Activated T-cell treated with anti-CD3 and anti-CD28 coated beads, Interleukin-2, amount 50 U/mL, for 4 hours (primary cell): ENCODE data around the gene MEN1. TPM values are rescaled to one million over a fixed set of nuclear protein-coding genes. Genes with fewer than 3 reads are reported as not detected.
"Not testable (repeated sequence)": the region's sequence is repeated elsewhere in the genome, so short reads cannot be mapped to it uniquely, and the experiment has no call there.

Source experiments
- ATAC-seq, 2 donors: fragments of 200-7000 bp; cut with Tn5 transposase; one replicate each; pipeline ENCODE4 v1.10.0; 2021
- DNase-seq: peaks from one replicate; pipeline ENCODE4 v3.0.0-alpha.2; 2020
- H3K27me3 Mint-ChIP-seq: one replicate; pipeline ENCODE4 v1.8.0; 2021; ENCODE audit warnings: low read depth, mixed read lengths
- H3K36me3 Mint-ChIP-seq: one replicate; pipeline ENCODE4 v1.8.0; 2022; ENCODE audit warnings: mixed read lengths; ENCODE audit not compliant: insufficient read depth
- H3K4me1 Mint-ChIP-seq: one replicate; pipeline ENCODE4 v1.8.0; 2021; ENCODE audit warnings: low read depth, mixed read lengths
- H3K4me3 Mint-ChIP-seq: one replicate; pipeline ENCODE4 v1.8.0; 2021; ENCODE audit warnings: mild to moderate bottlenecking, moderate library complexity, mixed read lengths
- H3K9me3 Mint-ChIP-seq: one replicate; pipeline ENCODE4 v1.8.0; 2021; ENCODE audit warnings: mixed read lengths
- total RNA-seq, 3 donors: library from RNA; stranded (reverse); gene quantifications; one replicate each; pipeline ENCODE4 v1.2.1, GENCODE V29; 2021

Gene MEN1
- total RNA-seq, 3 donors from 2014 or later, result 50.7 to 61.2 (median 53.6) TPM

DNA sequence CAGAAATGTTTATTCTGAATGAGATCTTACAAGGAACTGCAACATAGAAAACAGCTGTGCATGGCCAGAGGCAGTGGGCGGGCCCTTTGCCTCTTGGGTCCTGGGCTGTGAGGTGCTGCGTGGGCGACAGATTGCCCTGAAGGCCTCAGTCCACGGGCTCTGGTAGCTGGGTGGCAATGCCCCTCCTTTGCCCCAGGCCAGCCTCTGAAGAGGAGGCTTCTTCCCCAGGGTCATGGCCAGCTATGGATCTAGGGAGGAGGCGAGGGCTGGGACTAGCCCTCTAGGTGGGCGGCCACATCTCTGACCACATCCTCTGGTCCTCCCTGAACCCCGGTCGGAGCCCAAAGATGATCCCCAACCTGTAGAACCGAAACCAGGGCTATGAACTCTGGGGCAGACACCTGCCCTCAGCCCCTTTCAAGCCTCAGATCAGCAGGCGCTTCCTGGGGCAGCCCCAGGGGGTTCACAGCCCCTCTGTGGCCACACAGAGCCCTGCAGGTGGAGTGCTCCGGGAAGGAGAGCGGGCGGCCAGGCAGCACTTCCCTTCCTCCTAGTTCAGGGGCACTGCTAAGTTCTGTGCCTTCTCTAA, 40.7 kb upstream of the MEN1 start:
- Mint-ChIP-seq H3K9me3 (no peaks in the 10 kb centered on the region), H3K4me1 (peaks cover 84% of the 10 kb centered on the region), H3K4me3 (peak overlapping the region; percentile 33)

DNA sequence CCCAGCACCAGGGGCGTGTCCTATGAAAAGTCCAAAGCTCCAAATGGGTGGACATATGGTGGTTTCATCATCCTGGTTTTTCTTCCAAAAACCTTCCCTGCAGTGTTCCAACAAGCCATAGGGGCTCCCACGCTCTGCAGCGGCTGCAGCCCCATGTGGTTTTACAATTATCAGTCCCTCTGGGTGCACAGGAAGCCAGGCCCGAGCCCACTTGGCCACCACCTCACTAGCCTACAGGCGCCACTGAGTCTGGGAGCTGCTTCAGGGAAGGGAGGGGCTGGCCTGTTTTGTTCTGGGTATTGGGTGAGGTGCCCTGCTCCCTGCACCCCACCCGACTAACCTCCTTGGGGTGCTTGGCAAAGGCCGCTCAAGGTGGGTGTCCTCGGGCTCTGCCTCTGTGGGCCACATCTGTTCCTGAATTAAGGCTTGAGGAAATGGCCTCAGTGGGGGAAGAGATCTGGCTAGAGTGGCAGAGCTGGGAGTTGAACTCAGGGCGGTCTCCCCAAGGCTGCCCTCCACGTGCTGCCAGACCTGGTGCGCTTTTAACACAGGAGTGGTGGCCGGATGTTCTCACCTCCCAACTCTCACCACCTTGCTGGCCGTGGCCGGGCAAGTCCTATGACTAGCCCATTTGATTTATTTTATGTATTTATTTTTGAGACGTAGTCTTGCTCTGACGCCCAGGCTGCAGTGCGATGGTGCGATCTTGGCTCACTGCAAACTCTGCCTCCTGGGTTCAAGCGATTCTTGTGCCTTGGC, 39.4 kb upstream of the MEN1 start:
- no peaks in the 10 kb centered on the region for H3K9me3 Mint-ChIP-seq
- H3K4me1 Mint-ChIP-seq, result peaks cover 76% of the 10 kb centered on the region
- no peak for ATAC-seq
- no peak for DNase-seq
- no peaks in the 10 kb centered on the region for H3K27me3 Mint-ChIP-seq
- H3K36me3 Mint-ChIP-seq, result peaks cover 4% of the 10 kb centered on the region
- no peak overlapping the region for H3K4me3 Mint-ChIP-seq

More for the DNA sequence above, 40.7 kb upstream of the MEN1 start:
- peak; percentile 45 for DNase-seq
- peak; percentile 52 to 65 for ATAC-seq
- Mint-ChIP-seq H3K36me3 (peaks cover 12% of the 10 kb centered on the region), H3K27me3 (no peaks in the 10 kb centered on the region)

DNA sequence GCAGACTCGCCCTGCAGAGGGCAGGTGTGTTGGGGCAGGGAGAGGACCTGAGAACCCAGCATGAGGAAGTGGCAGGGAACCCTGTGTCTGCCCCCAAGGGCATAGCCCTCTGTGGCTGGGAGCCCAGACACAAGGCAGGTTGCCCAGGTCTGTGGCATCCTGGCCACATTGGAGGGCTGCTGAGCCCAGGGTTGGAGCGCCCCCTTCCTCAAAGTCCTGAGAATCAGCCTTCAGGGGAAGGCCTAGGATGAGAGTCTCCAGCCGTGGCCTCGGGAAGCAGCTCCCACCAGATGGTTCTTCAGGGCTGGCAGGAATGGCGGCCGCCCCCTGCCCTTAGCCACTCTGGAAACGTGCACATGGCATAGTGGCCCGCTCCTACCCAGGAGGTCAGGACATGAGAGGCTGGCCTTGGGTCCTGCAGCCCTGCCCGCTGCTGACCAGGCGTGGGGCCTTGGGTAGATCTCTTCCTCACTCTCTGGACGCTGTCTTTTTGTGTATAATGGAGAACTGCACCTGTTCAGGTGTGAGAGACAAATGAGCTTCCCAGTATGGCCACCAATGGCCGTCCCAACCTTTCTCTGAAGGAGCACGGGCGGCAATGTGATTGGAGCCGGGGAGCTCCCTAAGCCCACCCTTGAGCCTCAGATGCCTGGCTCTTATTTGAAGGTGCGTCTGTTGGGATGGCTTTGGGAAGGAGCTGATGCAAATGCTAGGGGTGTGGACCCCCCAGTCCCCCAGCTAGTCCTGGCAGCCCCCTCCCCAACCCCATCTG, 38.7 kb upstream of the MEN1 start:
- Mint-ChIP-seq H3K9me3 (no peaks in the 10 kb centered on the region), H3K4me3 (no peak overlapping the region), H3K27me3 (no peaks in the 10 kb centered on the region), H3K4me1 (peaks cover 69% of the 10 kb centered on the region), H3K36me3 (no peaks in the 10 kb centered on the region)
- ATAC-seq, result no peak
- no peak for DNase-seq

DNA sequence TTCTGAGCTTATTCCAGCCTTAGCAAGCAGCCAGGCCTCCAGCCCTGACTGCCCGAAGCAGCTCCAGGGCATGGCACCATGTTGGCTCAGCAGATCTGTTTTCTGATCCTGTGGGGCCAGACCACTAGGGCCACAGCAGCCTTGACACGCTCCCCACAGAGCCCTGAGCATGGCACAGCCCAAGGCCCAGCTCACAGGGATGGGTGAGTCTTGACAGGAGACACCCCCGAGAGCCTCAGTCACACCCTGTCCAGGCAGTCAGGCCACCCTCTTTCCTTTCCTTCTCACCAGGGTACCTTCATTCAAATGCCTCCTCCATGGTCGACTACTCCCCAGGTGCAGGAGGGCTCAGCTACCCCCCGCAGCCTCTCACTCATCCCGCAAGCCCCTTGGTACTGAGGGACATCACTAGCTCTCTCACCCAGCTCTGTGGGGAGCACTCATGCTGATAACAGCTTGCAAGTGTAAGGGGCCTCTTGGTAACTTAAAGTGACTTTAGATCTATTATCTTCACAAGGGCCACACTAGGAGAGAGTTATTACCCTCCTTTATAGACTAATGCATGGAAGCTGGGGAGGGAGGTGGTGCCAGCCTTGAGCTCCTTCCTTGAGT, 38.0 kb upstream of the MEN1 start:
- peaks cover 68% of the 10 kb centered on the region for H3K4me1 Mint-ChIP-seq
- ATAC-seq, result no peak

DNA sequence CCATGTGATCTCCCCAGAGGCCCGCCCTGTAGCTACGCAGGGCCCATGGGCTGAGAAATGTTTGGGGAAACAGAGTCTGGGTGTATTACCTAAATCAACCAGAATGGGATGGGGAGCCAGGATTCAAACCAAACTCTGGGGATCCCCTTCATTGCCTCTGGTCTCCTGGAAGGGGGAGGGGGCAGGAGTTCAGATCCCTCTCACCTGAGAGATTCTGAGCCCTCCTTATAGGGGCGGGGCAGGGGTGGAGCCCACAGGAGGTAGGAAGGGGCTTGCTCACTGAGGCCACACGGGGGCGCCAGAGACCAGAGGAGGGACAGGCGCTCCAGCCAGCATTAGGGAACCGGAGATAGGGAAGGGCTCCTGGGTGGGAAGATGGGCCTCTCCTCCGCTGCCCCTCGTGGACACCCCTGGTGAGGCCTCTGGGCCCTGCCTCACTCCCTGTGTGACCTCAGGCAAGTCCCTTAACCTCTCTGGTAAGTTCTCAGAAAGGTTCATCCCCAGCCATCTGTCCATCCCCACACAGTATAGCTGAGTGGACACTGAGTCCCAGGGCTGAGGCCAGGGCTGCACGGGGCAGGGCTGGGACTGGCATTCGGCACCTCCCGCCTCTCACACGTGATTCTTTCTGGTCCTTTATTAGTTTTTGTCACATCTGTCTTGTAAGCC, 36.8 kb upstream of the MEN1 start:
- Mint-ChIP-seq H3K9me3 (no peaks in the 10 kb centered on the region), H3K4me1 (peaks cover 56% of the 10 kb centered on the region), H3K27me3 (no peaks in the 10 kb centered on the region), H3K4me3 (no peak overlapping the region), H3K36me3 (no peaks in the 10 kb centered on the region)
- DNase-seq, result peak; percentile 95
- peak; percentile 72 to 77 for ATAC-seq

More for the DNA sequence above, 38.0 kb upstream of the MEN1 start:
- Mint-ChIP-seq H3K4me3 (peak overlapping the region; percentile 45), H3K9me3 (no peaks in the 10 kb centered on the region), H3K27me3 (no peaks in the 10 kb centered on the region), H3K36me3 (no peaks in the 10 kb centered on the region)
- no peak for DNase-seq

DNA sequence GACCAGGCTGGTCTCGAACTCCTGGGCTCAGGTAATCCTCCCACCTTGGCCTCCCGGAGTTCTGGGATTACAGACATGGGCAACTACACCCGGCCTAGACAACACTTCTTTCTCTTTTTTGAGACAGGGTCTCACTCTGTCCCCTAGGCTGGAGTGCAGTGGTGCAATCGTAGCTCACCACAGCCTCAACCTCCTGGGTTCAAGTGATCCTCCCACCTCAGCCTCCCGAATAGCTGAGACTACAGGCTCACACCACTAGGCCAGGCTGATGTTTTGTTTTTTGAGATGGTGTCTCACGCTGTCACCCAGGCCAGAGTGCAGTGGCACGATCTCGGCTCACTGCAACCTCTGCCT, 35.4 kb upstream of the MEN1 start:
- H3K27me3 Mint-ChIP-seq, DNase-seq, ATAC-seq, H3K9me3 Mint-ChIP-seq, H3K36me3 Mint-ChIP-seq: not testable (repeated sequence)
- Mint-ChIP-seq H3K4me3 (peak overlapping the region; percentile 58), H3K4me1 (peaks cover 42% of the 10 kb centered on the region)

DNA sequence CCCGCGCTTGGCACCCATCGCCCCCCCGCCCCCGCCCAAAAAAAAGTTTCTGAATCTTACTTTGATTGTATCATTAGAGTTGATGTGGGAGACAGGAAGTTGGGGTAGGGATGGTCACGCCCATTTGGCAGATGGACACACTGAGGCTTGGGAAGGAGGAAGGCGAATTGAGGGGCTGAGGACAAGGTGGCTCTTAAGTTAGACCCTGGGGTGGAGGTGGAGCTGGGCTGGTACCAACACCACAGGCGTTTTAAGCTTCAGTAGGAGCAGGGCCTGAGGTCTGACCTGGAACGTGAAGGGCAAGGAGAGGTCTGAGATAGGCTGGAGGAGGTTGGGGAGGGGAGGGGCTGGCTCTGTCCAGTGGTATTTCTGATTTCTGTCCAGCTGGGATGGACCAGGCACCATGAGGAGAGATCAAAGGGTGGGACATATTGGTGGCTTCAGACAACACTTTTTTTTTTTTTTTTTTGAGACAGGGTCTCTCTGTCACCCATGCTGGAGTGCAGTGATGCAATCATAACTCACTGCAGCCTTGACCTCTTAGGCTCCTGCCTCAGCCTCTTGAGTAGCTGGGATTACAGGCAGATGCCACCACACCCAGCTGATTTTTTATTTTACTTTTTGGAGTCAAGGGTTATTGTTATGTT, 34.9 kb upstream of the MEN1 start:
- ATAC-seq (no peak), DNase-seq (no peak)
- peaks cover 39% of the 10 kb centered on the region for H3K4me1 Mint-ChIP-seq
- H3K36me3 Mint-ChIP-seq, result no peaks in the 10 kb centered on the region
- no peaks in the 10 kb centered on the region for H3K27me3 Mint-ChIP-seq
- H3K9me3 Mint-ChIP-seq, result no peaks in the 10 kb centered on the region
- H3K4me3 Mint-ChIP-seq, result peak overlapping the region; percentile 58

DNA sequence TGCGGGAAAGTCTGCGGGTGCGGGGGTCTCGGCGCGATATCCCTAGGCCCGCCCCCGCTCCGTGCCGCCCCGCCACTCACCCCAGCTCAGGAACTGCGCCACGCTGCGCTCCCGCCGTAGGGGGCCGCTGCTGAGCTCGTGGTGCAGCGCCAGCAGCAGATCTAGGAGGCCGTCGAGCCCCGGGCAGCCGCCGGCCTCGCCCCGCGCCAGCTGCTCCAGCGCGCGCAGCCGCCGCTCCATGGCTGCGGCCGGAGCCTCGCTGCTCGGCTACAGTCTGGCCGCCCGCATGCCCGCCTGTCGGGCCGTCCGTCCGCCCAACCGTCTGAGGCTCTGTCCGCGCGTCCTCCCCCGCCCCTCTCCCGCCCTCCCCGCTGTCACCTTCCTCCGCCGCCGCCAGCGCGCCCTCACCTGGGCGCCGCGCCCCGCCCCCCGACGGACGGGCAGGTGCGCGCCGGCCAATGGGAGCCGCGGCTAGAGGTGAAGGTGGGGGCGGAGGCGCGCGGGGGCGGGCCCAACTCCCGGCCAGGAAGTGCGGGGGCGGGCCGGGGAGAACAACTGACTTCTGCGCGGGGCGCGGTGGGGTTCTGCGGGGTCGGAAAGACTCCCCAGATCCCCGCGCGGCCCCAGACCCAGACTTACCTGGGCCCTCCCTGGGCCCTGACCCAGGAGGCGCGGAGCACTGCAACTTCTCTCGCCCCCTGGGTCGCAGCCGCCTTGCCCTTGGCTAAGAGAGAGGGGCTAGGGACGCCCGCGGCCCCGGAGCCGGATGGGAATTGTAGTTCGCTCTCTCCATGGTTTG, 34.2 kb upstream of the MEN1 start, which contains the start of gene CDC42BPG:
CDC42BPG (minus strand) TSS at position 324 of the 799 bp plus-strand sequence; CDS start at position 240, 84 bp downstream.
- peak; percentile 55 for DNase-seq
- Mint-ChIP-seq H3K27me3 (no peaks in the 10 kb centered on the region), H3K9me3 (no peaks in the 10 kb centered on the region), H3K4me1 (peaks cover 33% of the 10 kb centered on the region), H3K4me3 (peak within 1 kb of the TSS; percentile 70), H3K36me3 (no peaks in the 10 kb centered on the region)
- ATAC-seq, result peak; percentile 81 to 82

DNA sequence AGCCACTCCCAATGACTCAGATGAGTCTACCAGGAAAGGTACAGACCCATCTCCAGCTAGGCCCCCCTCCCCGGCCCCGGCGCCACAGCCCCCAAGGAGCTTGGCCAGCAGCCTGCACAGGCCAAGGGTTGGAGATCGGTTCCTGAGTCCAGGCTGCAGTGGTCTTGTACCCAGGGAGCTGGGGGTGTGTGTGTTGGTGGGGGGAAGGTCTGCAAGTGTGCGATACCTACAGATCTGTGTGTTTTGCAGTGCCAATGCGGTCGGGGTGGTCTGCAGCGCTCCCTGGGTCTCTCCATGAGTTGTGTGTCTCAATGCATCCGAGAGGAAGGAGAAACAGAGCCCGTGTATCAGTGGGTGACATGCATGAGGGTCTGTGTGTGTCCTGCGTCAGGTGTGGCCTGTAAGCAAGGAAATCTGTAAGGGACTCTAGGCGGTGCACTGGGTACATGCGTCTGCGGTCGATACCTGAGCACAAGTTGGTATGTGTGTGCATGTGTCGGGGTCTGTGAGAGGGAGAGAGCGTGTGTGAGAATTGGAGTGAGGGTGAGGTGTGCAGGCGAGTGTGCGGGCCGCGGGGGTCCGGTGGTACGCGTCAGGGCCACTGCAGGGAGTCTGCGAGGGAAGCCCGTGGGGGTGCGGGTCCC, 33.5 kb upstream of the MEN1 start:
- DNase-seq, result no peak
- ATAC-seq, result peak in 1 of 2 donors; percentile 2
- H3K4me1 Mint-ChIP-seq, result peaks cover 26% of the 10 kb centered on the region
- H3K4me3 Mint-ChIP-seq, result peak overlapping the region; percentile 70
- H3K9me3 Mint-ChIP-seq, result no peaks in the 10 kb centered on the region
- no peaks in the 10 kb centered on the region for H3K27me3 Mint-ChIP-seq
- no peaks in the 10 kb centered on the region for H3K36me3 Mint-ChIP-seq

DNA sequence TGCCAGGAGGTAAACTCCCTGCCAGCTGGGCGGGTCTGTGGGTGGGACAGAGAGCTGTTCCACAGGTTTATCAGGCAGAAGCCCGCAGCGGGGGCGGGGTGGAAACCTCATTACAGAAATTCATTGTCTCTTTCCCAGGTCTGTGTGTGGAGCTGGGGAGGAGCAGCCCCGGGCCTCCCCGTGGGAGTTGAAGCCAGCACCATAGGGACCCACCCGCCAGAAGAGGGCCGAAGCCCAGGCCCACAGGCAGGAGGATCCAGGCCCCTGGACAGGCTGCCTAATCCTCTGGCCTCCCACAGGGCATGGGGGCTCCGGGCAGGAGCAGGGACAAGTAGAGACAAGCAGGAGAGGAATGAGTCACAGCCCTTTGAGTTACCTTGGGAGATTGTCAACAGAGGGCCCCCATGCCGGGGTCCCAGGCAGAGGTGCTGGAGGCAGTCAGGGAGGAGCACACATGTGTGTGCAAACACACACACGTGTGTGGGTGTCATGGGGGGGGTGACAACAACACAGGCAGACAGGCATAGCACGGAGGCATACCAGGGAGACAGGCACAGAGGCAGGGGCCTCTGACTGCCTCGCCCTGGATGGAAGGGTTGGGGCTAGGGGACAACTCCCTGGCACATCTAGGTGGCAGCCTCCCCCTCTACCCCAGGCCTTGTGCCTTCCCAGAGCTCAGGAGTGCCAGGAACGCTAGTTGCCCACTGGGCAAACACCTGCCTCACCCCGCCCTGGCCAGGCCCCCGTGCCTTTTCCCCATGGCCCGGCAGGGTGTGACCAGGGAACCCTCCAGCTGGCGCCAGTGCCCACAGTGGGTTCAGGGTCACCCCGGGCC, 32.7 kb upstream of the MEN1 start:
- H3K27me3 Mint-ChIP-seq, result no peaks in the 10 kb centered on the region
- peak overlapping the region; percentile 19 for H3K4me3 Mint-ChIP-seq
- peaks cover 18% of the 10 kb centered on the region for H3K4me1 Mint-ChIP-seq
- no peak for DNase-seq
- no peaks in the 10 kb centered on the region for H3K36me3 Mint-ChIP-seq
- H3K9me3 Mint-ChIP-seq, result no peaks in the 10 kb centered on the region
- no peak for ATAC-seq

DNA sequence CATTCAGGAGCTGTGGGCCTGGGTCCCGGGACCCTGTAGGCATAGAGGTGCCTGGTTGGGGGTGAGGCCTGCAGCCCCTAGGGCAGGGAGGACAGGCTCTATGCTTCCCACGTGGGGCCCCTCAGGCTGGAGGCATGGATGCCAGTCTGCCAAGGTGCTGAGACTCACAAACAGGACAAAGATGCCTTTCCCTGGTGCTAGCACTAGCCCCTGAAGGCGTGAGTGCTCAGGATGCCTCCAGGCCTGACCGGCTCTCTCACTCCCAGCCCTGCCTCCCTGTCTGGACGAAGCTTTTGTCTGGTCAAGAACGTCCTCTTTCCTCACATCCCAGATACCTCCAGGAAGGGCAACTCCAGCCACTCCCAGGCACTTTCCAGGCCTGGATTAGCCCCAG, 32.0 kb upstream of the MEN1 start:
- DNase-seq (no peak), ATAC-seq (no peak)
- peaks cover 14% of the 10 kb centered on the region for H3K4me1 Mint-ChIP-seq
- no peaks in the 10 kb centered on the region for H3K9me3 Mint-ChIP-seq
- H3K36me3 Mint-ChIP-seq, result no peaks in the 10 kb centered on the region
- H3K4me3 Mint-ChIP-seq, result no peak overlapping the region
- H3K27me3 Mint-ChIP-seq, result no peaks in the 10 kb centered on the region
